ENCODE measurements around the gene ULK4.
A peak's percentile ranks its signal among the peaks of the same experiment; 100 is the strongest.

GRCh38 chr3:41997702-41998550 is 36.0 kb upstream of the ULK4 start:
- peak; percentile 48 for TF ChIP-seq CTCF (conservative IDR thresholded peaks at IDR 0.05; ENCODE audit: low read depth, low read length)
- no peak for TF ChIP-seq USF2 (IDR thresholded peaks at IDR 0.05; ENCODE audit: low read depth, low read length)
- TF ChIP-seq RAD21 (IDR thresholded peaks at IDR 0.05; ENCODE audit: low read length) = peak; percentile 45
